ENCODE results near the gene DOHH.
"Not testable (repeated sequence)": the region's sequence is repeated elsewhere in the genome, so short reads cannot be mapped to it uniquely, and the experiment has no call there.

The DOHH gene

GRCh38 chr19:3530389-3530788 is 29.9 kb upstream of the DOHH start:
- TF ChIP-seq CTCF (IDR thresholded peaks at IDR 0.05; ENCODE audit: low read length) (no peak), EZH2 (optimal IDR thresholded peaks at IDR 0.05; ENCODE audit: low read depth, low read length) (no peak), EZH2phosphoT487 (IDR thresholded peaks at IDR 0.05; ENCODE audit: low read length) (no peak)
- Histone ChIP-seq H2AFZ (ENCODE audit: low read length) (no peak overlapping the region), H3F3A (ENCODE audit: insufficient read depth, low read length) (no peaks in the 10 kb centered on the region), H4K20me1 (ENCODE audit: insufficient read depth, low read length) (no peaks in the 10 kb centered on the region), H3K79me2 (ENCODE audit: low read length) (no peaks in the 10 kb centered on the region), H3K9me3 (replicated peaks; ENCODE audit: insufficient read depth, low read length) (no peaks in the 10 kb centered on the region), H3K4me2 (ENCODE audit: low read depth, low read length) (no peak overlapping the region), H3K27me3 (replicated peaks; ENCODE audit: insufficient read depth, low read length) (no peaks in the 10 kb centered on the region), H3K36me3 (replicated peaks; ENCODE audit: insufficient read depth, low read length) (no peaks in the 10 kb centered on the region), H3K27ac (ENCODE audit: low read length) (no peak overlapping the region), H3K9me2 (replicated peaks; ENCODE audit: insufficient read depth, low read length) (no peaks in the 10 kb centered on the region), H3K4me3 (ENCODE audit: low read length) (no peak overlapping the region), H3K9ac (ENCODE audit: low read length) (no peak overlapping the region), H3K4me1 (ENCODE audit: low read length) (no peaks in the 10 kb centered on the region)
- no peak for DNase-seq

DNA sequence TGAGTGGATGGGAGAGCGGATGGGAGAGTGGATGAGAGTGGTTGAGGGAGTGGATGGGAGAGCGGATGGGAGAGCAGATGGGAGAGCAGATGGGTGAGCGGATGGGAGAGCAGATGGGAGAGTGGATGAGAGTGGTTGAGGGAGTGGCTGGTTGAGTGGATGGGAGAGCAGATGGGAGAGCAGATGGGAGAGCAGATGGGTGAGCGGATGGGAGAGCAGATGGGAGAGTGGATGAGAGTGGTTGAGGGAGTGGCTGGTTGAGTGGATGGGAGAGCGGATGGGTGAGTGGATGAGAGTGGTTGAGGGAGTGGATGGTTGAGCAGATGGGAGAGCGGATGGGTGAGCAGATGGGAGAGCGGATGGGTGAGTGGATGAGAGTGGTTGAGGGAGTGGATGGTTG is 28.8 kb upstream of the DOHH start:
- H3K27me3 ChIP-seq (replicated peaks; ENCODE audit: insufficient read depth, low read length); H3K4me2 ChIP-seq (ENCODE audit: low read depth, low read length); H3K27ac ChIP-seq (ENCODE audit: low read length); H3K9me3 ChIP-seq (replicated peaks; ENCODE audit: insufficient read depth, low read length); H4K20me1 ChIP-seq (ENCODE audit: insufficient read depth, low read length); H3K9ac ChIP-seq (ENCODE audit: low read length); H3K9me2 ChIP-seq (replicated peaks; ENCODE audit: insufficient read depth, low read length); H3K4me1 ChIP-seq (ENCODE audit: low read length); H3K36me3 ChIP-seq (replicated peaks; ENCODE audit: insufficient read depth, low read length); H2AFZ ChIP-seq (ENCODE audit: low read length); DNase-seq; H3K79me2 ChIP-seq (ENCODE audit: low read length); H3K4me3 ChIP-seq (ENCODE audit: low read length); H3F3A ChIP-seq (ENCODE audit: insufficient read depth, low read length): not testable (repeated sequence)

DNA sequence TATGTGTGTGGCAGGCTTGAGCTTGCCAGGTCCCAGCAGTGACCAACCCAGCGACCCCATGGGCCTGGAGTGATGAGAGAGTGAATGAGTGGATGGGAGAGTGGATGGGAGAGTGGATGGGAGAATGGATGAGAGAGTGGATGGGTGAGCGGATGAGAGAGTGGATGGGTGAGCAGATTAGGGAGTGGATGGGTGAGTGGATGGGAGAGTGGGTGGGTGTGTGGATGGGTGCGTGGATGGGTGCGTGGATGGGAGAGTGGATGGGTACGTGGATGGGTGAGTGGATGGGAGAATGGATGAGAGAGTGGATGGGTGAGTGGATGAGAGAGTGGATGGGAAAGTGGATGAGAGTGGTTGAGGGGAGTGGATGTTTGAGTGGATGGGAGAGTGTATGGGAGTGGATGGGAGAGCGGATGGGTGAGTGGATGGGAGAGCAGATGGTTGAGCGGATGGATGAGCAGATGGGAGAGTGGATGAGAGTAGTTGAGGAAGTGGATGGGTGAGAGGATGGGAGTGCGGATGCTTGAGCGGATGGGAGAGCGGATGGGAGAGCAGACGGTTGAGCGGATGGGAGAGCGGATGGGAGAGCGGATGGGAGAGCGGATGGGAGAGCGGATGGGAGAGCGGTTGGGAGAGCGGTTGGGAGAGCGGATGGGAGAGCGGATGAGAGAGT is 28.2 kb upstream of the DOHH start:
- Histone ChIP-seq H3K9me2 (replicated peaks; ENCODE audit: insufficient read depth, low read length) (no peaks in the 10 kb centered on the region), H3K27ac (ENCODE audit: low read length) (no peak overlapping the region), H3F3A (ENCODE audit: insufficient read depth, low read length) (no peaks in the 10 kb centered on the region), H3K4me1 (ENCODE audit: low read length) (no peaks in the 10 kb centered on the region), H3K36me3 (replicated peaks; ENCODE audit: insufficient read depth, low read length) (no peaks in the 10 kb centered on the region), H3K9ac (ENCODE audit: low read length) (no peak overlapping the region), H4K20me1 (ENCODE audit: insufficient read depth, low read length) (no peaks in the 10 kb centered on the region), H3K4me3 (ENCODE audit: low read length) (no peak overlapping the region), H3K27me3 (replicated peaks; ENCODE audit: insufficient read depth, low read length) (no peaks in the 10 kb centered on the region), H2AFZ (ENCODE audit: low read length) (no peak overlapping the region), H3K79me2 (ENCODE audit: low read length) (no peaks in the 10 kb centered on the region), H3K4me2 (ENCODE audit: low read depth, low read length) (no peak overlapping the region), H3K9me3 (replicated peaks; ENCODE audit: insufficient read depth, low read length) (no peaks in the 10 kb centered on the region)
- no peak for DNase-seq
- TF ChIP-seq CTCF (IDR thresholded peaks at IDR 0.05; ENCODE audit: low read length): no peak
- no peak for TF ChIP-seq EZH2 (optimal IDR thresholded peaks at IDR 0.05; ENCODE audit: low read depth, low read length)
- TF ChIP-seq EZH2phosphoT487 (IDR thresholded peaks at IDR 0.05; ENCODE audit: low read length): no peak

DNA sequence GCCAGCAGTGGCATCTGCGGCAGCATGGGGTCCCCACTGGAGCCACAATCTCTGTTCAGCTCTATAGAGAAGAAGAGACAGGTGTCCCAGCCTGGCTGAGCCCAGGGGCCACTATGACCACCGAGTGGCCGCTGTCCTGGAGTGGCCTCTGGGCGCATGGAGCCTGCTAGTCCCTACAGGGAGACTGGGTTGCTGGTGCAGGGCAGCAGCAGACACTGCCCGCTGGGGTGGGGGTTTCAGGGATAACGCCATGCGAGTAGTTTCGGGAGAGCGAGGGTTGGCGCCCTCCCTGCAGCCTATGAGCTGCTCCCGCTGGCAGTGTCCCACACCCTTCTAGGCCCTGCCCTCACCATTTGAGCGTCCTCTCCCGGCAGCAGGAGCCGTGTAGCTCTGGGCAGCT is 27.6 kb upstream of the DOHH start:
- H3K9ac ChIP-seq (ENCODE audit: low read length): no peak overlapping the region
- H3K4me1 ChIP-seq (ENCODE audit: low read length): no peaks in the 10 kb centered on the region
- no peak overlapping the region for H3K4me3 ChIP-seq (ENCODE audit: low read length)
- H3K4me2 ChIP-seq (ENCODE audit: low read depth, low read length): no peak overlapping the region
- no peaks in the 10 kb centered on the region for H3K36me3 ChIP-seq (replicated peaks; ENCODE audit: insufficient read depth, low read length)
- no peaks in the 10 kb centered on the region for H3K9me3 ChIP-seq (replicated peaks; ENCODE audit: insufficient read depth, low read length)
- peaks cover 4% of the 10 kb centered on the region; the same call in 1 of the 2 replicates for H3K79me2 ChIP-seq (ENCODE audit: low read length)
- no peaks in the 10 kb centered on the region for H4K20me1 ChIP-seq (ENCODE audit: insufficient read depth, low read length)
- H3K9me2 ChIP-seq (replicated peaks; ENCODE audit: insufficient read depth, low read length): no peaks in the 10 kb centered on the region
- H3K27ac ChIP-seq (ENCODE audit: low read length): no peak overlapping the region
- no peaks in the 10 kb centered on the region for H3F3A ChIP-seq (ENCODE audit: insufficient read depth, low read length)
- H3K27me3 ChIP-seq (replicated peaks; ENCODE audit: insufficient read depth, low read length): no peaks in the 10 kb centered on the region
- no peak overlapping the region for H2AFZ ChIP-seq (ENCODE audit: low read length)
- TF ChIP-seq EZH2phosphoT487 (IDR thresholded peaks at IDR 0.05; ENCODE audit: low read length) (no peak), EZH2 (optimal IDR thresholded peaks at IDR 0.05; ENCODE audit: low read depth, low read length) (no peak), CTCF (IDR thresholded peaks at IDR 0.05; ENCODE audit: low read length) (no peak)
- DNase-seq: no peak

Measured in MM.1S (cell line).